Transverse colon (tissue), 4 donors: ENCODE results near the gene SLC10A3. TPM values are rescaled to one million over a fixed set of nuclear protein-coding genes. Genes with fewer than 3 reads are reported as not detected.

Experiments used
- DNase-seq: peaks from one replicate; pipeline ENCODE4 v3.0.0-alpha.2; 2019
- H3K27ac ChIP-seq, 4 donors: fragments of 200-600 bp; sonication (generic); 2 replicates each; pipeline ENCODE4 v1.5.1; 2016 to 2018; ENCODE audit warnings: inconsistent platforms in 4 of 4
- H3K27me3 ChIP-seq: fragments of 200-600 bp; sonication (generic); 2 replicates; pipeline ENCODE4 v1.5.1; 2017; ENCODE audit warnings: inconsistent platforms
- H3K36me3 ChIP-seq, 4 donors: fragments of 200-600 bp; sonication (generic); 2 replicates each; pipeline ENCODE4 v1.5.1; 2017 to 2019; ENCODE audit warnings: inconsistent platforms in 4 of 4
- H3K4me1 ChIP-seq, 4 donors: fragments of 200-600 bp; sonication (generic); 2 replicates each; pipeline ENCODE4 v1.5.1; 2017 to 2020; ENCODE audit warnings: inconsistent platforms in 4 of 4
- H3K4me3 ChIP-seq, 4 donors: fragments of 200-600 bp; sonication (generic); 1 replicate in 1 of 4; 2 replicates in 3 of 4; pipeline versions ENCODE4 v1.5.1 to v1.6.1; 2017 to 2019; ENCODE audit warnings: inconsistent platforms in 4 of 4
- H3K9me3 ChIP-seq, 2 donors: fragments of 200-600 bp; sonication (generic); 2 replicates each; pipeline ENCODE4 v1.5.1; 2017 to 2019; ENCODE audit warnings: inconsistent platforms in 2 of 2
- CTCF ChIP-seq, 5 experiments: fragments of 200-600 bp in 3 of 5; fragments of 450-650 bp in 2 of 5; sonication (generic) in 3 of 5; IDR thresholded peaks; 1 replicate in 2 of 5; 2 replicates in 3 of 5; pipeline ENCODE4 v1.5.1; 2016 to 2017; ENCODE audit warnings: antibody characterized with exemption in 5 of 5, inconsistent platforms in 3 of 5, mild to moderate bottlenecking in 2 of 5, moderate library complexity in 1 of 5
- EP300 ChIP-seq: sonication (generic); formaldehyde crosslinking; IDR thresholded peaks from one replicate; pipeline ENCODE4 v1.6.1; 2017; ENCODE audit warnings: antibody characterized with exemption, low read depth
- POLR2A ChIP-seq: fragments of 450-650 bp; IDR thresholded peaks from one replicate; pipeline ENCODE4 v1.6.1; 2016; ENCODE audit warnings: antibody characterized with exemption, mild to moderate bottlenecking, moderate library complexity
- POLR2AphosphoS5 ChIP-seq, 3 donors: sonication (generic); formaldehyde crosslinking; IDR thresholded peaks; one replicate each; pipeline ENCODE4 v1.6.1; 2016; ENCODE audit warnings: antibody characterized with exemption in 3 of 3
- WGBS, 2 donors: methylation state at CpG; one replicate each; pipeline ENCODE4 v1.1.5; 2018; ENCODE audit warnings: low coverage in 1 of 2; 5-methylcytosine and 5-hydroxymethylcytosine counted together
- in situ Hi-C, 4 donors: fragments of 200-750 bp; cut with MboI; loops; one replicate each; pipeline versions ENCODE4 v1.15.0 to v1.15.1; 2017; ENCODE audit warnings: low sequenced_read_pairs in 3 of 4, low pct_ligation_motif_present in 1 of 4, low pct_unique_long_range_greater_than_20kb in 1 of 4
- intact Hi-C: fragments of 100-400 bp; cut with DNase I; formaldehyde crosslinking; loops from one replicate; pipeline ENCODE4 v1.15.1; 2023; ENCODE audit warnings: low total_unique reads
- total RNA-seq, 4 donors: library from RNA; depleted of rRNA; stranded (reverse); fragments of >200 nt; gene quantifications; one replicate each; pipeline ENCODE4 v1.1.0, GENCODE V29; 2016

The SLC10A3 gene
- total RNA-seq, 4 donors from 2014 or later: 26.7 to 117 (median 34.4) TPM

DNA sequence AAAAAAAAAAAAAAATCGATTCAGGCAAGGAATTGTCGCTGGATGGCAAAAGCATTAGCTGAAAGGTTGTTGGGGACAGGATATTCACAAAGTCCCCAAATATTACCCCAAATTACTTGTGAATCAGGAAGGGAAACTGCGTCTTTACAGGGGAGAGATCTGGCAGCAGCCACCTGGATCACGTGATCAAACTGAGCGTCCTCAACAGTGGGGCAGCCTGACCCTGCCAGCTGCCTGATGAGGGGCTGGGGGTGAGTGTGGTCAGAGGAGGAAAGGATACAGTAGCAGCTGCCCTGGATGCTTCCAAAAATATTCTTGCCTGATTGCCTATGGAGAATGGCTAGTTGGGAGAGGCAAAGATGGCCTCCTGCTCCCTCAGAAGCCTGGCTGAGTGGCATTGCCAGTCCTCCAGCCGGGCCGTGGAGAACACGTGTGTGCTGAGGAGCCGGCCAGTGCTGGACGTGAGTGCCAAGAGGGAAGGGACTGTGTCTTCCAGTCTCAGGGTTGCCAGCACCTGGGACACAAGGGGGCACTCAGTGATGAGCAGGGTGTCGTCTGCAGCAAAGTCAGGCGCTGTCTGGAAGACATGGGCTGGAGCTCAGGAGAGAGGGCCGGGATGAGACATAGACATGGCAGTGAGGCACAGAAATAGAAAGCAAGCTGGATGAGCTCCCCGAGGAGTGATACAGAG lies 8.4 kb downstream of the SLC10A3 start:
- H3K4me3 ChIP-seq: no peak overlapping the region
- TF ChIP-seq CTCF (IDR thresholded peaks at IDR 0.05) (no peak), POLR2AphosphoS5 (IDR thresholded peaks at IDR 0.05) (no peak), EP300 (no peak)
- DNase-seq: no peak
- in situ Hi-C loops: no loop called here
- H3K36me3 ChIP-seq: no peaks in the 10 kb centered on the region
- H3K27me3 ChIP-seq: no peaks in the 10 kb centered on the region
- peaks cover 5 to 21% (median 14%) of the 10 kb centered on the region in 4 donors for H3K4me1 ChIP-seq
- H3K27ac ChIP-seq: no peak overlapping the region
- no peaks in the 10 kb centered on the region for H3K9me3 ChIP-seq
- intact Hi-C loops: no loop called here
- WGBS, 2 donors: 40 to 73% methylated on average over 2 to 14 of the region's 14 CpGs

- no peak for DNase-seq
- Histone ChIP-seq H3K36me3 (no peaks in the 10 kb centered on the region), H3K4me1 (peaks cover 5 to 19% (median 12%) of the 10 kb centered on the region in 4 donors), H3K4me3 (no peak overlapping the region), H3K27me3 (no peaks in the 10 kb centered on the region), H3K27ac (no peak overlapping the region), H3K9me3 (no peaks in the 10 kb centered on the region)
- intact Hi-C loops: no loop called here
- TF ChIP-seq CTCF (IDR thresholded peaks at IDR 0.05) (no peak), POLR2AphosphoS5 (IDR thresholded peaks at IDR 0.05) (no peak), EP300 (no peak)
- 86% methylated on average over 5 of the region's 5 CpGs; no CpG with 5 or more reads in 1 of the 2 donors for WGBS, 2 donors
- in situ Hi-C loops: no loop called here
Measured at GRCh38 chrX:154481195-154481594, 9.2 kb downstream of the SLC10A3 start.

GRCh38 chrX:154478728-154479622 lies 11.5 kb downstream of the SLC10A3 start, which contains the start of gene LAGE3:
Gene LAGE3 (minus strand): TSS chrX:154479281. CDS start chrX:154478915, 366 bp downstream.
- 62% methylated on average over 84 of the region's 85 CpGs; no CpG with 5 or more reads in 1 of the 2 donors for WGBS, 2 donors
- in situ Hi-C loops: no loop called here
- H3K27ac ChIP-seq: peak within 1 kb of the TSS; percentile 82 to 91 (median 85)
- no peaks in the 10 kb centered on the region for H3K36me3 ChIP-seq
- DNase-seq: peak; percentile 96
- TF ChIP-seq EP300: no peak
- TF ChIP-seq CTCF (IDR thresholded peaks at IDR 0.05): no peak
- TF ChIP-seq POLR2AphosphoS5 (IDR thresholded peaks at IDR 0.05): peak; percentile 62 to 67 (median 66)
- TF ChIP-seq POLR2A: peak; percentile 59
- no peaks in the 10 kb centered on the region for H3K27me3 ChIP-seq
- H3K4me1 ChIP-seq: peaks cover 4 to 6% (median 5%) of the 10 kb centered on the region in 4 donors
- H3K4me3 ChIP-seq: peak within 1 kb of the TSS; percentile 30 to 50 (median 44)
- no peaks in the 10 kb centered on the region for H3K9me3 ChIP-seq
- intact Hi-C loops: no loop called here

DNA sequence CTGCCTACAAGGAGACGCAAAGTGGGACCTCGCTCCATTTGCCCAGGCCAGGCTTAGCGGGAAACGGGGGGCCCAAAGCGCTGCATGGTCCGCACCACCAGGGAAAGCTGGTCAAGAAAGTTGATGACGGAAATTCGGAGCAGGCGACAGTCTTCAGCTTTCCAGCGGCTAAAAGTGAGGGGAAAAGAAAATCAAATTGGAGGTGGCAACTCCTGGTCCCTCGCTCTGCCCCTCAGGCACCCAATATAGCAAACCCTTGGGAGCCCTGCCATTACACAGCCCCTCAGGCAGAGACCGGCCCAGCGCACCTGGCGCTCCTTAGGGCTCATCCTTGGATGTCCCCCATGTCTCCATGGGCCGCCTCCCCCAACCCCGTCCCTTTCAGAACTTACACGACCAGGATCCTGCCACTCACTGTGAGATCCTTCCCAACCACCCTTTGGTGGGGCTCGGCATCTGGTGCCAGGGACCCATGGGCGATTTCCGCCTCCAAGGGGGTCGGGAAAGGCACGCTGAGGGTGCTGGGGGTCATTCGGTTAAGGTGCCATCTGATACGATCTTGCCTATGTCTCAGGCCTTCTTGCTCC lies 12.4 kb downstream of the SLC10A3 start:
- no peak for TF ChIP-seq CTCF (IDR thresholded peaks at IDR 0.05)
- no peak for TF ChIP-seq POLR2A
- TF ChIP-seq EP300: no peak
- TF ChIP-seq POLR2AphosphoS5 (IDR thresholded peaks at IDR 0.05): no peak
- Histone ChIP-seq H3K27ac (peak overlapping the region; percentile 82 to 91 (median 85)), H3K27me3 (no peaks in the 10 kb centered on the region), H3K9me3 (no peaks in the 10 kb centered on the region), H3K36me3 (no peaks in the 10 kb centered on the region), H3K4me1 (peaks cover 4 to 6% (median 5%) of the 10 kb centered on the region in 4 donors), H3K4me3 (peak overlapping the region in 3 of 4 donors; percentile 43 to 50 (median 46))
- no peak for DNase-seq
- 76% methylated on average over 24 of the region's 24 CpGs; no CpG with 5 or more reads in 1 of the 2 donors for WGBS, 2 donors
- in situ Hi-C loops (no loop called here), intact Hi-C loops (no loop called here)
